COLO668 (cell line): ENCODE data around the gene OR10H1.
"Not testable (repeated sequence)": the region's sequence is repeated elsewhere in the genome, so short reads cannot be mapped to it uniquely, and the experiment has no call there.

Experiments used
- DNase-seq: peaks from one replicate; lab custom pipeline; 2025; ENCODE audit not compliant: unreplicated experiment; lab: John Stamatoyannopoulos, UW

OR10H1 gene

DNA sequence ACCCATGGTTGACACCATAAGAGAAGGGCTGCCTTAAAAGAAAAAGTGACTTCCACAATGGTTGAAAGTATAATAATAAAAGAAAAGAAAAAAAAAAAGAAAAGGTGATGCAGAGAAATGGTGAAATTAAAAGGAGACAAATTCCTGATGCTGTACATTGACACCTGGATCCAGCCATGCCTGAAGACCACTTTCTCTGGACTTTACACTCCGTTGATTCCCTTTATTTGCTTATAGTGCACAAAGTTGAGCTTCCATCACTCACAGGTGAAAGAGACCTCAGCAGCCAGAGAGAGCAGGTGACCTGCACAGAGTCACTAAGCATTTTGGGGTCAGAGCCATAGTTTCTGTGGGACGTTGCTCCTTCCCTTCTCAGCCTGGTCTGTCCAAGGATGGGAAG, 40.2 kb downstream of the OR10H1 start:
- no peak for DNase-seq

- not testable (repeated sequence) for DNase-seq
Measured at GRCh38 chr19:15774159-15774558, 41.3 kb downstream of the OR10H1 start.

DNA sequence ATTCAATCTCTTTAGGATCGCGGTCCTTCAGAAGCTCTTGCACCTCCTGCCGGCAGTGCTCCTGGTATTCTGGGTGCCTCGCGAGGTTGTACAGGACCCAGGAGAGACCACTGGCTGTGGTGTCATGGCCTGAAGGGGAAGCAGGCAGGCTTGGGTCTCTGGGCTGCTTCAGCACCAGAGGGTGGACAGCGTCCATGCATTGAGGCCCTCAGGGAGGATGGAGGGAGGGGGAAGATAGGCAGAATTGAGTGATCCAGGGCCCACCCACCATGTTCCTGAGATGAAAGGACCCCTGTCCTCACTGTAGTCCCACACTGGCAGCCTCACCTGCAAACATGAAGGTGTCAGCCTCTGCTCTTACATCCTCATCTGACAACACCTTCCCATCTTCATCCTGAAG, 45.9 kb downstream of the OR10H1 start:
- no peak for DNase-seq

GRCh38 chr19:15759962-15760565, 55.4 kb downstream of the OR10H1 start:
- DNase-seq, result no peak

GRCh38 chr19:15758379-15758778, 57.1 kb downstream of the OR10H1 start:
- DNase-seq, result no peak
